Tibial nerve (tissue), 4 donors: ENCODE data around the gene ERG.

Experiments used
- CTCF ChIP-seq, 5 experiments: fragments of 200-600 bp in 3 of 5; fragments of 450-650 bp in 2 of 5; sonication (generic) in 3 of 5; IDR thresholded peaks; one replicate each; pipeline ENCODE4 v1.5.1; 2016 to 2019; ENCODE audit warnings: antibody characterized with exemption in 5 of 5, mild to moderate bottlenecking in 3 of 5, moderate library complexity in 2 of 5
- EP300 ChIP-seq, 2 donors: sonication (generic); formaldehyde crosslinking; IDR thresholded peaks; one replicate each; pipeline ENCODE4 v1.6.1; 2017; ENCODE audit warnings: antibody characterized with exemption in 2 of 2, mild to moderate bottlenecking in 1 of 2
- POLR2A ChIP-seq, 2 donors: fragments of 450-650 bp; IDR thresholded peaks; one replicate each; pipeline ENCODE4 v1.6.1; 2017; ENCODE audit warnings: antibody characterized with exemption in 2 of 2, mild to moderate bottlenecking in 2 of 2, moderate library complexity in 2 of 2

- no peak for TF ChIP-seq POLR2A (IDR thresholded peaks at IDR 0.05)
- no peak for TF ChIP-seq CTCF (IDR thresholded peaks at IDR 0.05)
- no peak for TF ChIP-seq EP300 (IDR thresholded peaks at IDR 0.05)
Observed at GRCh38 chr21:38334866-38335265, 163.4 kb downstream of the ERG start.
